NCI-H526 (cell line): ENCODE measurements around the gene RNF212B.
"Not testable (repeated sequence)": the region's sequence is repeated elsewhere in the genome, so short reads cannot be mapped to it uniquely, and the experiment has no call there.

Source experiments
- DNase-seq, 2 experiments: peaks; one replicate each; lab custom pipeline; 2025; lab: John Stamatoyannopoulos, UW

Gene RNF212B

GRCh38 chr14:23237772-23238594, at the start of gene RNF212B:
RNF212B (plus strand) TSS chr14:23237936; CDS start chr14:23240346, 2,410 bp downstream.
- DNase-seq, result peak; percentile 41 to 95

GRCh38 chr14:23193432-23193831, 44.3 kb upstream of the RNF212B start:
- no peak for DNase-seq

- no peak for DNase-seq
Measured at GRCh38 chr14:23195552-23196101, 42.1 kb upstream of the RNF212B start.

- not testable (repeated sequence) for DNase-seq
Measured at GRCh38 chr14:23196487-23196886, 41.2 kb upstream of the RNF212B start.

- DNase-seq, result not testable (repeated sequence)
Measured at GRCh38 chr14:23199141-23199540, 38.6 kb upstream of the RNF212B start.

- DNase-seq, result no peak
Measured at GRCh38 chr14:23202001-23202400, 35.7 kb upstream of the RNF212B start.

GRCh38 chr14:23206422-23207145, 31.2 kb upstream of the RNF212B start:
- no peak for DNase-seq

GRCh38 chr14:23207146-23207540, 30.6 kb upstream of the RNF212B start:
- no peak for DNase-seq

GRCh38 chr14:23208324-23208723, 29.4 kb upstream of the RNF212B start:
- no peak for DNase-seq

- DNase-seq, result no peak
Measured at GRCh38 chr14:23209651-23210423, 27.9 kb upstream of the RNF212B start.

- no peak for DNase-seq
Measured at GRCh38 chr14:23215421-23215820, 22.3 kb upstream of the RNF212B start.

- no peak for DNase-seq
Measured at GRCh38 chr14:23217032-23218020, 20.4 kb upstream of the RNF212B start.

- DNase-seq, result no peak
Measured at GRCh38 chr14:23219075-23219474, 18.7 kb upstream of the RNF212B start.

GRCh38 chr14:23224958-23225357, 12.8 kb upstream of the RNF212B start:
- DNase-seq, result not testable (repeated sequence)

- DNase-seq, result no peak
Measured at GRCh38 chr14:23227566-23227965, 10.2 kb upstream of the RNF212B start.

- no peak for DNase-seq
Measured at GRCh38 chr14:23228812-23229211, 8.9 kb upstream of the RNF212B start.

- DNase-seq, result not testable (repeated sequence)
Measured at GRCh38 chr14:23232241-23232808, 5.4 kb upstream of the RNF212B start.

- no peak for DNase-seq
Measured at GRCh38 chr14:23240661-23241060, 2.9 kb downstream of the RNF212B start.

- not testable (repeated sequence) for DNase-seq
Measured at GRCh38 chr14:23241061-23241715, 3.5 kb downstream of the RNF212B start.

- DNase-seq, result no peak
Measured at GRCh38 chr14:23242076-23242475, 4.3 kb downstream of the RNF212B start.
